Islet of Langerhans (tissue), 1 donor: ENCODE measurements around the gene GAS2.

ENCODE experiments used
- FAIRE-seq: peaks from one replicate; lab custom pipeline; 2011; peaks lifted over from hg19 to GRCh38; lab: Jason Lieb, UNC

Gene GAS2

GRCh38 chr11:22674470-22675439 is 8.3 kb downstream of the GAS2 start:
- FAIRE-seq, result peak; percentile 96

GRCh38 chr11:22677153-22677903 is 10.9 kb downstream of the GAS2 start:
- FAIRE-seq, result no peak

GRCh38 chr11:22680628-22681027 is 14.2 kb downstream of the GAS2 start:
- FAIRE-seq, result peak; percentile 92

GRCh38 chr11:22681281-22681812 is 14.9 kb downstream of the GAS2 start:
- no peak for FAIRE-seq

GRCh38 chr11:22684082-22684481 is 17.7 kb downstream of the GAS2 start:
- no peak for FAIRE-seq

GRCh38 chr11:22685111-22685510 is 18.7 kb downstream of the GAS2 start:
- no peak for FAIRE-seq

GRCh38 chr11:22688914-22689313 is 22.5 kb downstream of the GAS2 start:
- FAIRE-seq, result no peak

- no peak for FAIRE-seq
These were observed 23.8 kb downstream of the GAS2 start for GRCh38 chr11:22690257-22690656.

DNA sequence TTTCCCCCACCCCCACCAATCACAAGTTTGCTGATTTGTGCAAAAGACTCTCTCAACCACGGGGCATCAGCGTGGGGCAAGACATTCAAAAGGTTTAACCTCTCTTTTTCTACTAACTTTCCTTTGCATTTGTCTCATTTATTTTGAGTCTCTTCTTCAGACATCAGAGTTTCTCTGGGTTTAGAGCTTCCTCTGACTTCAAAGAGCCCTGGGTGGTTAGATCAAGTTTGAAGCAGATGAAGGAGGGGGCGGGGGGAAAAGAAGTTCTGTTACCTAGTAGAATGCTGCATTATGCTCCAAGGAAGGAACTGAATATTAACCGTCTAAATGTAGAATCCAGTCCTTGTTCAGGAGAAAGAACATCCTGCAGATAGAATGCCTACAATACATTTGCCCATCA is 24.5 kb downstream of the GAS2 start:
- FAIRE-seq, result no peak

- peak; percentile 9 for FAIRE-seq
These were observed 33.0 kb downstream of the GAS2 start for GRCh38 chr11:22699388-22699787.

- FAIRE-seq, result no peak
These were observed 35.6 kb downstream of the GAS2 start for GRCh38 chr11:22702031-22702430.

DNA sequence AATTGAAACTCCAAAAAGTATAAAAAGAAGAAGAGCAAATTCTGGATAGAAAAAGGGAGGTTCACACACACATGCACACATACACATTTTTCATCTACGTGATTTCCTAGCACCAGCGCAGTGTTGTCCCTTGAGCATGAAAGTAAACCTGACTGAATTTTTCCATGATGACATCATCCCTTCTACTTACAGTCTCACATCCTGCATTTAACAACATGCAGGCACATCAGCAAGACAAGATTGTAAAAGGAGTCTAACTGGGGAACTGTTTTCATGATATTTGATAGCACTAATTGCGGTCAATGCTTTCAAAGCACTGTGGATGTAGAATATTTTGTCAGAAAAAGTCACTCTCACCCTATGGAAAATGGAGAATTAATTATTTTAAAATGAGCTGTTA is 36.6 kb downstream of the GAS2 start:
- FAIRE-seq, result peak; percentile 99

DNA sequence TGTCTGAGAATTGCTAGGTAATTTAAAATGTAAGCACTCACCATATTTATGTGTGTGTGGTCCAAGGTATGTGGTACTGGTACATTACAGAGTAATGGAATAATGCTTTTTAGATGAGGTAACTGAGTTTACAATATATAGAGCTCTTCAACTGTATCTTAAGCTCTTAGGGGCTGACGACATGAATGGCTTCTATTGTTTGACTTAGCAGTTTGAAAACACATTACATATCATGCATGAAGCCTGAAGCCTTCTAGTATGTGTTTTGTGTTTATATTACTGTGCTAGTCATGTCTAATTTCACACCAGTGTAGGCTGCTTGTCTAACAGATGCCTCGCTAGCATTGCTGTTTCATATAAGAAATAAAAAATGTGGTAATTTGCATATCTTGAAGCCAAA is 37.2 kb downstream of the GAS2 start:
- FAIRE-seq, result peak; percentile 94

GRCh38 chr11:22707119-22707899 is 40.9 kb downstream of the GAS2 start:
- no peak for FAIRE-seq

GRCh38 chr11:22711071-22711770 is 44.8 kb downstream of the GAS2 start:
- FAIRE-seq, result no peak

DNA sequence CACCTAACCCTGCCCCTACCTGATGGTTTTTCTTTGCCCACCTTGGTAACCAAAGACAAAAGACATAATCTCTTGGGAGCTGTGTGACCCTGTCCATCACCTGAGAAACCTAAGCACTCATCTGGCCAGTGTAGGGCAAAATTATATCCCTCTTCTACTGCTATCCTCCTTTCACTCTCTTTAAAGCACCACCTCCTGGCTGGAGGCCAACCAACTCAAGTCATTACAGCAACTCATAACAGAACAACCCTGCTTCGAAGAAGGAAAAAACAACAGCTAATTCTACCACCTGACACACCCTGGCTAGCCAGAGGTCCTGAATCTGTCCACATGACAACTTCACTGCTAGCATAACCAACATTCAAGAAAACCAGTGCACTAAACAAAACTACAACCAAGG is 45.5 kb downstream of the GAS2 start:
- FAIRE-seq, result no peak

GRCh38 chr11:22713336-22713735 is 46.9 kb downstream of the GAS2 start:
- no peak for FAIRE-seq

GRCh38 chr11:22715971-22716370 is 49.6 kb downstream of the GAS2 start:
- FAIRE-seq, result no peak

DNA sequence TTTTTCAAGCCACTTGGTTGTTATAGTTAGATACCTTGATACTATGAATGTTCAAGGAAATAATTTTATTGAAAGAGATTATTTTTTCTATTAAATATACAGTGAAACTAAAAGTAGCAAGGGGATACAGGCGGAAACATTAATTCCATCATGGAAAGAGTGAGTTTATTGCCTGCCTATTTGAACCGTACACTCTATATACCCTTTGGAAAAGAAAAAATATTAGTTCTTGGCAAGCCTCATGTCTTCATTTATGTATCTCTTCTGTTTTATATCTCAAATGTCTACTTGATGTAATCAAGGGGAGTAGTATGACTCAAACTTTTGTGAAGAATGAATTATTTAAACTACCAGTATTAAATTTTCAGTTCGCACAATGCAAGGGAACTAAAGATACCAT is 54.0 kb downstream of the GAS2 start:
- peak; percentile 27 for FAIRE-seq

DNA sequence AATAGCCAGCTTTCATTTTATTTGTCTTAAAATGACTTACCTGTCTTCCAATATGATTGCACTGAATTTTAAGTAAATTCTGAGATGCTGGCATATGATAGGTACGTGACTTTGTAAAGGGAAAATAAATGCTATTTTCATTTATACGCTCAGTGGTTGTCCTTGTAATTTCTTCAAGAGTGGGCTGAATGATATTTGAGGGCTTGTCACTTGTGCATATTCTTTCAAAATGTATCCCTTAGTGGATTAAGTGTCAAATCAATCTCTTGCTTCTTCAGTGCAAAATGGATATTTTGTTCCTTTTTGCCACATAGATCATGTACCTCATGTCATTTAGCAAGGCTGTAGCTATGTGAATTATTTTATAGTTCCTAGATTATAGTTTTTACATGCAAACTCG is 56.9 kb downstream of the GAS2 start:
- no peak for FAIRE-seq

GRCh38 chr11:22725079-22725478 is 58.7 kb downstream of the GAS2 start:
- FAIRE-seq, result no peak
